Stimulated activated CD4-positive, alpha-beta T cell treated with anti-CD3 and anti-CD28 coated beads, Interleukin-2, amount 100 ng/mL, for 48 hours (primary cell): Measurements from ENCODE around the gene PPHLN1.

ENCODE experiments used
- DNase-seq, 2 donors: peaks; one replicate each; pipeline ENCODE4 v3.0.0-alpha.2; 2020

PPHLN1 gene

GRCh38 chr12:42484996-42485395, 159.0 kb downstream of the PPHLN1 start:
- no peak for DNase-seq

- no peak for DNase-seq
These were observed 159.9 kb downstream of the PPHLN1 start for GRCh38 chr12:42485823-42486222.

DNA sequence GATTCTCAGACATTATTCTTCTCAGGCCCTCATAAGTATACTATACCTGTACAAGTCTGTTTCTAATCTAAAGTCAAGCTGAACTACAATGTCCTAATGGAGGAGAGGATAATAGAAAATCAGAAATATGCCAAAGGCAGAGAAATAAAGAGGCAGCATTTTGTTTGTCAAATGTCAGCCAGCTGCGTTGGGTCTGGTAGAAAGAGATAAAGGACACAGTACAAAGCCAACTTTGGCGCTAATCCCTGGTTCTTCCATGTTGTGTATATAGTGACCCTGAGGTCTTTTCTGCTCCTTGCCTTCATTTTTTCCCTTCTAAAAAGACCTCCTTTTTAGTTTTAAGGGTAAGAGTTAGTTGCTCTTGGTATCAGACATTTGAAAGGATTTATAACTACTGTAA, 160.4 kb downstream of the PPHLN1 start:
- no peak for DNase-seq

GRCh38 chr12:42490261-42490842, 164.4 kb downstream of the PPHLN1 start:
- DNase-seq = no peak
